SK-N-SH (cell line): ENCODE data around the gene YTHDF1. TPM values are rescaled to one million over a fixed set of nuclear protein-coding genes. Genes with fewer than 3 reads are reported as not detected.

Source experiments
- CTCF ChIA-PET: fragments of 300-600, 350-600 bp; formaldehyde crosslinking; extraction: SDS; loops from one replicate; lab custom pipeline; 2021; lab: Yijun Ruan, JAX
- POLR2A ChIA-PET: fragments of 350-600 bp; sonication (Branson Sonifier 250); formaldehyde crosslinking; extraction: SDS; loops from one replicate; lab custom pipeline; 2020; ENCODE audit warnings: antibody characterized with exemption, inconsistent platforms; lab: Yijun Ruan, JAX
- DNase-seq: peaks from one replicate; pipeline ENCODE4 v3.0.0; 2012
- H2AFZ ChIP-seq: fragments of 200-600 bp; sonication (generic); 2 replicates; pipeline ENCODE4 v1.8.1; 2016; ENCODE audit warnings: antibody characterized with exemption, mild to moderate bottlenecking, low read depth
- H3F3A ChIP-seq: fragments of 200-600 bp; sonication (generic); replicated peaks from 2 replicates; pipeline ENCODE3; 2016; ENCODE audit warnings: antibody characterized with exemption, mild to moderate bottlenecking; ENCODE audit not compliant: insufficient read depth
- H3K27ac ChIP-seq, 2 experiments: fragments of 200-500 bp in 1 of 2; fragments of 200-600 bp in 1 of 2; sonication (Bioruptor generic) in 1 of 2; sonication (generic), shearing (Covaris generic) in 1 of 2; 2 replicates each; pipeline versions ENCODE4 v1.5.1 to v1.6.1; 2014 to 2016; ENCODE audit warnings: low read depth in 2 of 2, inconsistent platforms in 1 of 2, low read length in 1 of 2, mild to moderate bottlenecking in 1 of 2, mixed read lengths in 1 of 2
- H3K27me3 ChIP-seq: fragments of 200-600 bp; sonication (generic), shearing (Covaris generic); 2 replicates; pipeline ENCODE4 v1.6.1; 2016; ENCODE audit warnings: mixed run types; ENCODE audit not compliant: insufficient read depth
- H3K36me3 ChIP-seq, 2 experiments: fragments of 200-500 bp in 1 of 2; fragments of 200-600 bp in 1 of 2; sonication (Bioruptor generic) in 1 of 2; sonication (generic) in 1 of 2; replicated peaks in 1 of 2; 2 replicates each; pipeline versions ENCODE3 to v1.5.1; 2014 to 2016; ENCODE audit warnings: low read length in 1 of 2, mild to moderate bottlenecking in 1 of 2; ENCODE audit not compliant: insufficient read depth in 2 of 2, control insufficient read depth in 1 of 2
- H3K4me1 ChIP-seq, 2 experiments: fragments of 200-500 bp in 1 of 2; fragments of 200-600 bp in 1 of 2; sonication (Bioruptor generic) in 1 of 2; sonication (generic), shearing (Covaris generic) in 1 of 2; 2 replicates each; pipeline versions ENCODE4 v1.5.1 to v1.6.1; 2014 to 2016; ENCODE audit warnings: low read depth in 1 of 2, low read length in 1 of 2, mixed run types in 1 of 2; ENCODE audit not compliant: insufficient read depth in 2 of 2, control insufficient read depth in 1 of 2
- H3K4me2 ChIP-seq: fragments of 200-600 bp; sonication (generic), shearing (Covaris generic); 2 replicates; pipeline ENCODE4 v1.6.1; 2017; ENCODE audit warnings: mixed run types
- H3K4me3 ChIP-seq, 2 experiments: fragments of 200-500 bp in 1 of 2; fragments of 200-600 bp in 1 of 2; sonication (Bioruptor generic) in 1 of 2; sonication (generic), shearing (Covaris generic) in 1 of 2; 2 replicates each; pipeline versions ENCODE4 v1.5.1 to v1.8.1; 2014 to 2016; ENCODE audit warnings: low read depth in 2 of 2, inconsistent platforms in 1 of 2, low read length in 1 of 2, mild to moderate bottlenecking in 1 of 2, mixed read lengths in 1 of 2, moderate library complexity in 1 of 2
- H3K79me2 ChIP-seq: fragments of 200-600 bp; sonication (generic); 2 replicates; pipeline ENCODE4 v1.8.1; 2017; ENCODE audit warnings: mild to moderate bottlenecking; ENCODE audit not compliant: insufficient read depth
- H3K9ac ChIP-seq: fragments of 200-600 bp; sonication (generic); 2 replicates; pipeline ENCODE4 v1.6.1; 2017; ENCODE audit warnings: mixed run types
- H3K9me2 ChIP-seq: fragments of 200-600 bp; sonication (generic); 2 replicates; pipeline ENCODE4 v1.6.1; 2017; ENCODE audit warnings: mixed run types
- H3K9me3 ChIP-seq: fragments of 200-600 bp; sonication (generic); 2 replicates; pipeline ENCODE4 v1.6.1; 2017; ENCODE audit warnings: mixed run types, mild to moderate bottlenecking, moderate library complexity
- H4K20me1 ChIP-seq: fragments of 200-600 bp; sonication (generic); 2 replicates; pipeline ENCODE4 v1.6.1; 2017; ENCODE audit warnings: mild to moderate bottlenecking, mixed run types; ENCODE audit not compliant: insufficient read depth
- CHD2 ChIP-seq: fragments of 150-350 bp; IDR thresholded peaks from 2 replicates; pipeline ENCODE4 v1.6.1; 2018; ENCODE audit warnings: low read length; ENCODE audit not compliant: partially characterized antibody
- FOXJ3 ChIP-seq: sonication (generic); formaldehyde crosslinking; IDR thresholded peaks from 2 replicates; pipeline ENCODE4 v1.5.1; 2020; ENCODE audit warnings: mild to moderate bottlenecking, missing genetic modification reagents
- FOXM1 ChIP-seq: IDR thresholded peaks from 2 replicates; pipeline ENCODE4 v1.4.0; 2012; ENCODE audit warnings: low read depth, mild to moderate bottlenecking
- GABPA ChIP-seq: IDR thresholded peaks from 2 replicates; pipeline ENCODE4 v1.4.0; 2012; ENCODE audit warnings: low read depth, mild to moderate bottlenecking
- JUND ChIP-seq: IDR thresholded peaks from 2 replicates; pipeline ENCODE4 v1.4.0; 2012
- NFIC ChIP-seq: IDR thresholded peaks from 2 replicates; pipeline ENCODE4 v1.4.0; 2012; ENCODE audit warnings: borderline replicate concordance
- RAD21 ChIP-seq: IDR thresholded peaks from 2 replicates; pipeline ENCODE4 v1.6.1; 2012; ENCODE audit warnings: mild to moderate bottlenecking, low read length
- RXRA ChIP-seq: IDR thresholded peaks from 2 replicates; pipeline ENCODE4 v1.4.0; 2012; ENCODE audit warnings: low read depth, mild to moderate bottlenecking, borderline replicate concordance
- SIN3A ChIP-seq: IDR thresholded peaks from 2 replicates; pipeline ENCODE4 v1.6.1; 2012; ENCODE audit warnings: low read depth, mild to moderate bottlenecking, low read length, moderate library complexity, borderline replicate concordance
- TEAD4 ChIP-seq: IDR thresholded peaks from 2 replicates; pipeline ENCODE4 v1.4.0; 2012; ENCODE audit warnings: mild to moderate bottlenecking, borderline replicate concordance; ENCODE audit not compliant: insufficient read depth
- YY1 ChIP-seq: IDR thresholded peaks from 2 replicates; pipeline ENCODE4 v1.4.0; 2012; ENCODE audit warnings: low read depth, mild to moderate bottlenecking
- WGBS: methylation state at CpG from one replicate; pipeline ENCODE4 v1.1.6; 2017; ENCODE audit warnings: low lambda C conversion rate; 5-methylcytosine and 5-hydroxymethylcytosine counted together
- polyA plus RNA-seq, 3 experiments: library from polyadenylated mRNA; depleted of rRNA; stranded (reverse); fragments of >200 nt; gene quantifications; 2 replicates each; pipeline ENCODE4 v1.2.3, GENCODE V29; 2012
- TF ChIP-seq, protein P1 (sequence below): IDR thresholded peaks from 2 replicates; pipeline ENCODE4 v1.6.1; 2012; ENCODE audit warnings: mild to moderate bottlenecking, low read depth, low read length, moderate library complexity
- TF ChIP-seq, protein P2 (sequence below): fragments of 150-350 bp; IDR thresholded peaks from 2 replicates; pipeline ENCODE4 v1.6.1; 2017; ENCODE audit warnings: antibody characterized with exemption, low read length, low read depth, borderline replicate concordance

YTHDF1 gene
- polyA plus RNA-seq, 1 of the 3 experiments (the other 2 are of a cell fraction), result 17.0 TPM

DNA sequence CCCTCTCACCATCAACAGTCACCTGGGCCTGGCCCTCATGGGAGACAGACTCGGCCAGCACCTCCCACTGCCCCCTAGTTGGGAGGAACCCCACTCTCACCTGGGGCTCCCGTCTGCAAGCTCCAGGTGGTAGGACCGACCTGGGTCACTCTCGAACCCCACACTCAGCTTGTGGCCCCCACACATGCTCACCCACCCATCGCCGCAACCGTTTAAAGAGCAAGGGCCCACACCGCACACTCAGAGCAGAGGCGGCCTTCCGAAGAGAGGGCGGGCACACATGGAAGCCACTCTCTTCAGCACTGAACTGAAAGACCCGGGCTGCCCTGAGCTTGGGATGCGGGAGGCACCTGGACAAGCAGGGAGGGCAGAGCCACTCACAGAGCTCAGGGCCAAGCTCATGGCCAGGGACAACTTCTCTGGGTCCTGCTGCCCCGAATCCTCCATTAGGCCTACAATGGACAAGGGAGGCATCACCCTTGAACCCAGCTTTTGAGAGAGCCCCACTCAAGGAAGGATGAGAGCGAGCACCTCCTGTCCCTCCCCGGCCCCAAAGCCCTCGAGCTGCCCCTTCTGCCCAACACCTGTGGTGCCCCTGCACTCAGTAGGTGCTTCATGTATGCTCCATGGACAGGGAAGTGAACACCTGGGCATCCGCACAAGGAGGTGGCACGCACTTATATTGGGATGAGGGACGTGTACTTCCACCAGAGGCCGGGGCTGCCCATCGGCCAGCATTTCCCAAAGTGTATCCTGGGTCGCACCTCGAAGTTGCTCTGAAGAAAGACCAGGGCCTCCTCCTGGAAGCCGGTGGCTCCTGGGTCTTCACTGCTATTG lies 50.4 kb downstream of the YTHDF1 start:
- no peak overlapping the region for H3K27ac ChIP-seq
- H3K9ac ChIP-seq, result no peak overlapping the region
- no peaks in the 10 kb centered on the region for H3K9me2 ChIP-seq
- no peaks in the 10 kb centered on the region for H3F3A ChIP-seq
- H3K9me3 ChIP-seq, result no peaks in the 10 kb centered on the region
- H3K79me2 ChIP-seq, result no peaks in the 10 kb centered on the region
- POLR2A ChIA-PET, result no interaction called here
- H3K36me3 ChIP-seq, result no peaks in the 10 kb centered on the region
- no peaks in the 10 kb centered on the region for H4K20me1 ChIP-seq
- peaks cover 16% of the 10 kb centered on the region for H3K27me3 ChIP-seq
- no peak overlapping the region for H3K4me3 ChIP-seq
- no peak for DNase-seq
- H3K4me1 ChIP-seq, result no peaks in the 10 kb centered on the region
- CTCF ChIA-PET, result interaction anchor here (0.7 kb wide), 1 partner anchor 17 kb away, joined by 3 read pairs; no protein-coding TSS in a partner anchor
- H3K4me2 ChIP-seq, result no peak overlapping the region
- WGBS, result 69% methylated on average over 18 of the region's 25 CpGs
- no peak for TF ChIP-seq SIN3A
- TF ChIP-seq NFIC, result no peak
- TF ChIP-seq RXRA, result no peak
- TF ChIP-seq TEAD4, result no peak
- TF ChIP-seq YY1, result no peak
- TF ChIP-seq, protein P1, sequence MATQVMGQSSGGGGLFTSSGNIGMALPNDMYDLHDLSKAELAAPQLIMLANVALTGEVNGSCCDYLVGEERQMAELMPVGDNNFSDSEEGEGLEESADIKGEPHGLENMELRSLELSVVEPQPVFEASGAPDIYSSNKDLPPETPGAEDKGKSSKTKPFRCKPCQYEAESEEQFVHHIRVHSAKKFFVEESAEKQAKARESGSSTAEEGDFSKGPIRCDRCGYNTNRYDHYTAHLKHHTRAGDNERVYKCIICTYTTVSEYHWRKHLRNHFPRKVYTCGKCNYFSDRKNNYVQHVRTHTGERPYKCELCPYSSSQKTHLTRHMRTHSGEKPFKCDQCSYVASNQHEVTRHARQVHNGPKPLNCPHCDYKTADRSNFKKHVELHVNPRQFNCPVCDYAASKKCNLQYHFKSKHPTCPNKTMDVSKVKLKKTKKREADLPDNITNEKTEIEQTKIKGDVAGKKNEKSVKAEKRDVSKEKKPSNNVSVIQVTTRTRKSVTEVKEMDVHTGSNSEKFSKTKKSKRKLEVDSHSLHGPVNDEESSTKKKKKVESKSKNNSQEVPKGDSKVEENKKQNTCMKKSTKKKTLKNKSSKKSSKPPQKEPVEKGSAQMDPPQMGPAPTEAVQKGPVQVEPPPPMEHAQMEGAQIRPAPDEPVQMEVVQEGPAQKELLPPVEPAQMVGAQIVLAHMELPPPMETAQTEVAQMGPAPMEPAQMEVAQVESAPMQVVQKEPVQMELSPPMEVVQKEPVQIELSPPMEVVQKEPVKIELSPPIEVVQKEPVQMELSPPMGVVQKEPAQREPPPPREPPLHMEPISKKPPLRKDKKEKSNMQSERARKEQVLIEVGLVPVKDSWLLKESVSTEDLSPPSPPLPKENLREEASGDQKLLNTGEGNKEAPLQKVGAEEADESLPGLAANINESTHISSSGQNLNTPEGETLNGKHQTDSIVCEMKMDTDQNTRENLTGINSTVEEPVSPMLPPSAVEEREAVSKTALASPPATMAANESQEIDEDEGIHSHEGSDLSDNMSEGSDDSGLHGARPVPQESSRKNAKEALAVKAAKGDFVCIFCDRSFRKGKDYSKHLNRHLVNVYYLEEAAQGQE, result no peak
- TF ChIP-seq, all 33 proteins: peak for 0
- H2AFZ ChIP-seq, result no peak overlapping the region

- ChIA-PET POLR2A (no interaction called here), CTCF (interaction anchor here (0.7 kb wide), 1 partner anchor 18 kb away, joined by 3 read pairs; no protein-coding TSS in a partner anchor)
- H3K9ac ChIP-seq, result no peak overlapping the region
- TF ChIP-seq YY1 (no peak), RAD21 (no peak), CHD2 (no peak), GABPA (no peak), FOXJ3 (CRISPR knock-in tag) (no peak), FOXM1 (no peak), JUND (no peak)
- TF ChIP-seq, protein P2, sequence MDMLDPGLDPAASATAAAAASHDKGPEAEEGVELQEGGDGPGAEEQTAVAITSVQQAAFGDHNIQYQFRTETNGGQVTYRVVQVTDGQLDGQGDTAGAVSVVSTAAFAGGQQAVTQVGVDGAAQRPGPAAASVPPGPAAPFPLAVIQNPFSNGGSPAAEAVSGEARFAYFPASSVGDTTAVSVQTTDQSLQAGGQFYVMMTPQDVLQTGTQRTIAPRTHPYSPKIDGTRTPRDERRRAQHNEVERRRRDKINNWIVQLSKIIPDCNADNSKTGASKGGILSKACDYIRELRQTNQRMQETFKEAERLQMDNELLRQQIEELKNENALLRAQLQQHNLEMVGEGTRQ, result no peak
- DNase-seq, result no peak
- H3F3A ChIP-seq, result no peaks in the 10 kb centered on the region
- H4K20me1 ChIP-seq, result no peaks in the 10 kb centered on the region
- no peaks in the 10 kb centered on the region for H3K9me2 ChIP-seq
- H3K79me2 ChIP-seq, result no peaks in the 10 kb centered on the region
- peaks cover 16% of the 10 kb centered on the region for H3K27me3 ChIP-seq
- H3K27ac ChIP-seq, result no peak overlapping the region
- H3K36me3 ChIP-seq, result no peaks in the 10 kb centered on the region
- no peak overlapping the region for H3K4me3 ChIP-seq
- no peaks in the 10 kb centered on the region for H3K9me3 ChIP-seq
- no peak overlapping the region for H3K4me2 ChIP-seq
- no peak overlapping the region for H2AFZ ChIP-seq
- 31% methylated on average over 12 of the region's 24 CpGs for WGBS
- H3K4me1 ChIP-seq, result no peaks in the 10 kb centered on the region
Measured at GRCh38 chr20:63164484-63165355, 51.2 kb downstream of the YTHDF1 start.
